GM19467 (cell line): ENCODE results near the gene P2RX3.
"Not testable (repeated sequence)": the region's sequence is repeated elsewhere in the genome, so short reads cannot be mapped to it uniquely, and the experiment has no call there.

Experiments used
- ATAC-seq: cut with Tn5 transposase; IDR thresholded peaks from one replicate; pipeline ENCODE4 v1.9.1; 2021; ENCODE audit warnings: mild to moderate bottlenecking, moderate library complexity; ENCODE audit not compliant: unreplicated experiment

Gene P2RX3

GRCh38 chr11:57338142-57338541, at the start of gene P2RX3:
TSS of gene P2RX3 (plus strand) at chr11:57338352. CDS start at chr11:57338551, 199 bp downstream.
- ATAC-seq, result no peak

- ATAC-seq, result no peak
Observed at GRCh38 chr11:57288771-57289579, 49.2 kb upstream of the P2RX3 start.

GRCh38 chr11:57290288-57290687, 47.9 kb upstream of the P2RX3 start:
- ATAC-seq, result no peak

GRCh38 chr11:57294225-57295131, 43.7 kb upstream of the P2RX3 start:
- ATAC-seq, result no peak

- ATAC-seq, result not testable (repeated sequence)
Observed at GRCh38 chr11:57296205-57296604, 41.9 kb upstream of the P2RX3 start.

- no peak for ATAC-seq
Observed at GRCh38 chr11:57297221-57297620, 40.9 kb upstream of the P2RX3 start.

- no peak for ATAC-seq
Observed at GRCh38 chr11:57299150-57299737, 38.9 kb upstream of the P2RX3 start.

- no peak for ATAC-seq
Observed at GRCh38 chr11:57300785-57301184, 37.4 kb upstream of the P2RX3 start.

- ATAC-seq, result no peak
Observed at GRCh38 chr11:57301711-57302423, 36.3 kb upstream of the P2RX3 start.

GRCh38 chr11:57302489-57302888, 35.7 kb upstream of the P2RX3 start:
- ATAC-seq, result no peak

GRCh38 chr11:57303280-57303989, 34.7 kb upstream of the P2RX3 start:
- no peak for ATAC-seq

- ATAC-seq, result no peak
Observed at GRCh38 chr11:57303990-57304579, 34.1 kb upstream of the P2RX3 start.

GRCh38 chr11:57305523-57305922, 32.6 kb upstream of the P2RX3 start:
- no peak for ATAC-seq

GRCh38 chr11:57306161-57306876, 31.8 kb upstream of the P2RX3 start:
- no peak for ATAC-seq

GRCh38 chr11:57306940-57307565, 31.1 kb upstream of the P2RX3 start:
- no peak for ATAC-seq

- no peak for ATAC-seq
Observed at GRCh38 chr11:57307666-57308270, 30.4 kb upstream of the P2RX3 start.

GRCh38 chr11:57308426-57309060, 29.6 kb upstream of the P2RX3 start:
- no peak for ATAC-seq
